ENCODE results near the gene KRT33B. TPM values are rescaled to one million over a fixed set of nuclear protein-coding genes. Genes with fewer than 3 reads are reported as not detected.

KRT33B gene
- total and polyA plus RNA-seq, 10 of the 15 experiments (the other 5 are each of a cell fraction or from before 2014, with no cell fraction given) = not detected

GRCh38 chr17:41328207-41328606, 41.4 kb downstream of the KRT33B start:
- WGBS (ENCODE audit: insufficient coverage, insufficient replicate concordance, low lambda C conversion rate, missing lambda C conversion rate) = 5% methylated on average over 7 of the region's 7 CpGs
- DNase-seq (ENCODE audit: low read depth, low spot score) (no peak), ATAC-seq (no peak), FAIRE-seq (no peak)
- intact Hi-C loops (cut with micrococcal nuclease; ENCODE audit: unreplicated experiment) (loop anchor here (10.0 kb wide), 1 partner anchor 703 kb away; no protein-coding TSS in a partner anchor), in situ Hi-C loops (cut with MboI) (no loop called here)
- no peaks in the 10 kb centered on the region for H3K36me3 ChIP-seq (ENCODE audit: control insufficient read depth in 2 of 2, insufficient read depth in 2 of 2, low read length in 1 of 2)
- H3K9me3 ChIP-seq (replicated peaks; ENCODE audit: control insufficient read depth, insufficient read depth, low read length) = no peaks in the 10 kb centered on the region
- H3K27me3 ChIP-seq (replicated peaks in 1 of 2; ENCODE audit: control insufficient read depth in 2 of 2, insufficient read depth in 2 of 2, low read length in 1 of 2) = no peaks in the 10 kb centered on the region; a peak in 1 of 4 replicates
- H3K27ac ChIP-seq (ENCODE audit: control insufficient read depth, insufficient read depth) = no peak overlapping the region
- no peaks in the 10 kb centered on the region for H4K20me1 ChIP-seq (ENCODE audit: control insufficient read depth, insufficient read depth)
- no TSS peak for BruUV-seq (replicated peaks)
- ChIA-PET SMC1A (ENCODE audit: uncharacterized antibody, unreplicated experiment) (no interaction called here), RAD21 (ENCODE audit: unreplicated experiment) (no interaction called here), POLR2A (no interaction called here), CTCF (no interaction called here)
- no peaks in the 10 kb centered on the region for H3K79me2 ChIP-seq (ENCODE audit: control insufficient read depth, insufficient read depth, low read length)
- no peak for TF ChIP-seq HDGF (IDR thresholded peaks at IDR 0.05)
- TF ChIP-seq NFXL1 (IDR thresholded peaks at IDR 0.05; ENCODE audit: borderline replicate concordance) = no peak
- no peak for TF ChIP-seq POLR2AphosphoS2 (IDR thresholded peaks at IDR 0.05; ENCODE audit: low read depth, low read length)
- H3K4me3 ChIP-seq = no peak overlapping the region
- H3K9ac ChIP-seq (ENCODE audit: control insufficient read depth, insufficient read depth, low read length) = no peak overlapping the region
- no peak overlapping the region for H3K4me2 ChIP-seq (ENCODE audit: control insufficient read depth, insufficient read depth)
- H3K4me1 ChIP-seq (ENCODE audit: control insufficient read depth, insufficient read depth, low read length) = no peaks in the 10 kb centered on the region
- no peak overlapping the region for H2AFZ ChIP-seq (ENCODE audit: control insufficient read depth, low read depth, low read length)

GRCh38 chr17:41327411-41328120, 42.0 kb downstream of the KRT33B start:
- no peak for ATAC-seq
- WGBS (ENCODE audit: insufficient coverage, insufficient replicate concordance, low lambda C conversion rate, missing lambda C conversion rate) = 42% methylated on average over 8 of the region's 8 CpGs
- in situ Hi-C loops (cut with MboI) = no loop called here
- RAD21 ChIA-PET (ENCODE audit: unreplicated experiment) = no interaction called here
- H3K4me2 ChIP-seq (ENCODE audit: control insufficient read depth, insufficient read depth) = no peak overlapping the region
- SMC1A ChIA-PET (ENCODE audit: uncharacterized antibody, unreplicated experiment) = no interaction called here
- H3K27me3 ChIP-seq (replicated peaks in 1 of 2; ENCODE audit: control insufficient read depth in 2 of 2, insufficient read depth in 2 of 2, low read length in 1 of 2) = no peaks in the 10 kb centered on the region; a peak in 1 of 4 replicates
- H3K36me3 ChIP-seq (ENCODE audit: control insufficient read depth in 2 of 2, insufficient read depth in 2 of 2, low read length in 1 of 2) = no peaks in the 10 kb centered on the region
- CTCF ChIA-PET = no interaction called here
- no peaks in the 10 kb centered on the region for H3K4me1 ChIP-seq (ENCODE audit: control insufficient read depth, insufficient read depth, low read length)
- no peaks in the 10 kb centered on the region for H3K79me2 ChIP-seq (ENCODE audit: control insufficient read depth, insufficient read depth, low read length)
- H4K20me1 ChIP-seq (ENCODE audit: control insufficient read depth, insufficient read depth) = no peaks in the 10 kb centered on the region
- no TSS peak for BruUV-seq (replicated peaks)
- POLR2A ChIA-PET = no interaction called here
- no peak for FAIRE-seq
- no peak overlapping the region for H3K9ac ChIP-seq (ENCODE audit: control insufficient read depth, insufficient read depth, low read length)
- no peak for DNase-seq (ENCODE audit: low read depth, low spot score)
- H3K27ac ChIP-seq (ENCODE audit: control insufficient read depth, insufficient read depth) = no peak overlapping the region
- intact Hi-C loops (cut with micrococcal nuclease; ENCODE audit: unreplicated experiment) = loop anchor here (10.0 kb wide), 1 partner anchor 703 kb away; no protein-coding TSS in a partner anchor
- no peak overlapping the region for H2AFZ ChIP-seq (ENCODE audit: control insufficient read depth, low read depth, low read length)
- no peaks in the 10 kb centered on the region for H3K9me3 ChIP-seq (replicated peaks; ENCODE audit: control insufficient read depth, insufficient read depth, low read length)
- H3K4me3 ChIP-seq = no peak overlapping the region
- TF ChIP-seq CHD2 (IDR thresholded peaks at IDR 0.05; ENCODE audit: borderline replicate concordance, low read depth, low read length) = no peak
- TF ChIP-seq, protein P1, sequence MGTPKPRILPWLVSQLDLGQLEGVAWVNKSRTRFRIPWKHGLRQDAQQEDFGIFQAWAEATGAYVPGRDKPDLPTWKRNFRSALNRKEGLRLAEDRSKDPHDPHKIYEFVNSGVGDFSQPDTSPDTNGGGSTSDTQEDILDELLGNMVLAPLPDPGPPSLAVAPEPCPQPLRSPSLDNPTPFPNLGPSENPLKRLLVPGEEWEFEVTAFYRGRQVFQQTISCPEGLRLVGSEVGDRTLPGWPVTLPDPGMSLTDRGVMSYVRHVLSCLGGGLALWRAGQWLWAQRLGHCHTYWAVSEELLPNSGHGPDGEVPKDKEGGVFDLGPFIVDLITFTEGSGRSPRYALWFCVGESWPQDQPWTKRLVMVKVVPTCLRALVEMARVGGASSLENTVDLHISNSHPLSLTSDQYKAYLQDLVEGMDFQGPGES (IDR thresholded peaks at IDR 0.05) = no peak
- no peak for TF ChIP-seq POU2F2 (IDR thresholded peaks at IDR 0.05; ENCODE audit: borderline replicate concordance, low read depth, low read length)
- no peak for TF ChIP-seq CBFB (IDR thresholded peaks at IDR 0.05; ENCODE audit: low read depth)
- no peak for TF ChIP-seq ZBTB33 (IDR thresholded peaks at IDR 0.05)
- TF ChIP-seq NFIC (IDR thresholded peaks at IDR 0.05; ENCODE audit: low read depth, low read length) = no peak
- no peak for TF ChIP-seq POLR2AphosphoS5 (IDR thresholded peaks at IDR 0.05; ENCODE audit: low read length)
- TF ChIP-seq CHD1 (IDR thresholded peaks at IDR 0.05; ENCODE audit: low read depth, low read length) = no peak
- no peak for TF ChIP-seq CBX5 (IDR thresholded peaks at IDR 0.05; ENCODE audit: low read depth)
- TF ChIP-seq NFXL1 (IDR thresholded peaks at IDR 0.05; ENCODE audit: borderline replicate concordance) = no peak
- TF ChIP-seq RAD21 (IDR thresholded peaks at IDR 0.05; ENCODE audit: insufficient read depth, low read depth, low read length) = no peak
- TF ChIP-seq SUPT20H (IDR thresholded peaks at IDR 0.05; ENCODE audit: borderline replicate concordance, control insufficient read depth, low read depth, low read length) = no peak
- no peak for TF ChIP-seq EGR1 (IDR thresholded peaks at IDR 0.05; ENCODE audit: borderline replicate concordance in 1 of 2, low read depth in 2 of 2, low read length in 2 of 2)

Measured in GM12878 (cell line).